ENCODE data around the gene CCDC24.
A peak's percentile ranks its signal among the peaks of the same experiment; 100 is the strongest.

CCDC24 gene

DNA sequence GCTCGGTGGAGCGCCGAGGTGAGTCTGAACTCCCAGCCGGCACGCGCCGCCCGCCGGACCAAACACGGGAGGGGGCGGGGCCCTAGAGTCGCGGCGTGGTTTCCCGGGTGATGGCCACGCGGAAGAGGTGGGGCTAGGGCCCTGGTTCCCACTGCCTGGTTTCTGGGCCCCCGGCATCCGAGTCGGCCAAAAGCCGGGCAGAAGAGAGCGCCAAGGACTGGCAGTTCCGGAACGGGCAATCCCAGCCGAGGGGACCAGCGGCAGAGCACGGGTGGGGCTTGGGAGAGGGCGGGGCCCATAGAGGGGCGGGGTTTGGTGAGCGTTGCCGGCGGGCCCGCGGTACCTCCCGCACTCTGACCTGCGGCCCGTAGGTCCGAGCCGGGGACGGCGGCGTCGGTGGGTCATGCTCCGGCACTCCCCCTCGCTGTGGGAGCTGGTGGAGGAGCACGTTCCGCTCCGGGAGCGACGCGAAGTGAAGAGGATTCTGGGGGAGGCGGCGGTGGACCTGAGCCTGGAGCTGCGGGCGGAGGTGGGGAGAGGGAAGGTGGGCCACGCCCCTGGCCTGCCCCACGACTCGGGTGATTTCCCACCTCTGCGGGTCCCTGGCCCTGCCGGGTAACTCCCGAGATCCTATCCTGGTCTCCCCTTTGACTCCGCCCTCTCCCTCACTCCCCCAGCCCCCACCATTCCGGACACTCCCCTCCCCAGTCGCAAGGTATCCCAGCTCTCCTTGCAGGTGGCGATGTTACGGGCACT lies at the start of gene CCDC24:
Gene CCDC24 (plus strand): TSS at position 124 of the 756 bp plus-strand sequence. CDS start 280 bp downstream, at position 404.
- Histone ChIP-seq H3K36me3 (ENCODE audit: control insufficient read depth in 2 of 2, insufficient read depth in 2 of 2, low read length in 2 of 2) (no peaks in the 10 kb centered on the region), H3K27me3 (ENCODE audit: control insufficient read depth in 1 of 2, insufficient read depth in 2 of 2, low read length in 2 of 2) (no peaks in the 10 kb centered on the region), H3K4me3 (ENCODE audit: low read length in 2 of 2) (peak within 1 kb of the TSS; percentile 76 to 78), H3K4me1 (ENCODE audit: control insufficient read depth, insufficient read depth, low read length) (peaks cover 18% of the 10 kb centered on the region), H3K9ac (ENCODE audit: low read length in 2 of 2) (peak within 1 kb of the TSS; percentile 72 to 73), H3K9me3 (ENCODE audit: control insufficient read depth in 2 of 2, low read length in 2 of 2) (no peaks in the 10 kb centered on the region), H3K27ac (ENCODE audit: low read length) (peak within 1 kb of the TSS; percentile 53)

DNA sequence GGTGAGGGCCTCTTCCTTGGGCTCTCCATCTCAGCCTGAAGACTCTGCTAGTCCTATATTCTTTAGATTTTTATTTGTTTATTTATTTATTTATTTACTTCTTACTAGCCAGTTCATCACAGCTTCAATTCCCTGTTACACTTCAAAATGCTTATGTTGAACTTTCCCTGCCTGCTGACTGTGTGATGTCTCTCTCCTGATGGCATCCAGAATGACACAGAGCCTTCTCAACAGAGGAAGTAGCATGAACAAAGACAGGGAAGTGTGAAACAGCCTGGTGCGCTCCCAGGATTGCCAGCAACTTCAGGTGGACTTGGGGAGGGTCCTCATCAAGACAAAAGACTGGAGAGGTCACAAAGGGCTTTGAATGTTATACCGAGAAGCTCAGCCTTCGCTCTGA lies 49.0 kb upstream of the CCDC24 start:
- Histone ChIP-seq H3K36me3 (ENCODE audit: control insufficient read depth in 2 of 2, insufficient read depth in 2 of 2, low read length in 2 of 2) (no peaks in the 10 kb centered on the region), H3K9ac (ENCODE audit: low read length in 2 of 2) (no peak overlapping the region), H3K4me1 (ENCODE audit: control insufficient read depth, insufficient read depth, low read length) (peaks cover 16% of the 10 kb centered on the region), H3K4me3 (ENCODE audit: low read length in 2 of 2) (no peak overlapping the region), H3K9me3 (ENCODE audit: control insufficient read depth in 2 of 2, low read length in 2 of 2) (no peaks in the 10 kb centered on the region), H3K27ac (ENCODE audit: low read length) (no peak overlapping the region), H3K27me3 (ENCODE audit: control insufficient read depth in 1 of 2, insufficient read depth in 2 of 2, low read length in 2 of 2) (no peaks in the 10 kb centered on the region)

DNA sequence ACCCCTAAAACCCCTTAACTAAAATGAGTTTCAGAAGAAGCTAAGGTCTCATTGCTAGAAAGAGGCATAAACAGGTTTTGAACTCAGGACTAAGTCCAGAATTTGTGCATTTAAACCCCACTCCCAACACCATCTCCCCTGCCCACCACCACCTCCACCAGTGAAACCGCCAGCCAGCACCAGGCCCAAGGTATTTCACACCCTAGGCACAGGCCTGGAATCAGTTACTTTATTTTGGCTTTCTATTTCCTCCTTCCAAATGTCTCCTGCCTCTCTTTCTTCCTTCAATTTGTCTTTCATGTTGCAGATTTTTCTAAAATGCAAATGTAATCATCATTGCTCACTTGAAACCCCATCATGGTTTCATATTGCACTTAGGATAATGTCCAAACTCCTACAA lies 46.5 kb upstream of the CCDC24 start:
- no peak overlapping the region for H3K4me3 ChIP-seq (ENCODE audit: low read length in 2 of 2)
- peak overlapping the region; percentile 18 for H3K27ac ChIP-seq (ENCODE audit: low read length)
- no peaks in the 10 kb centered on the region for H3K9me3 ChIP-seq (ENCODE audit: control insufficient read depth in 2 of 2, low read length in 2 of 2)
- peak overlapping the region; percentile 21 to 27 for H3K9ac ChIP-seq (ENCODE audit: low read length in 2 of 2)
- H3K4me1 ChIP-seq (ENCODE audit: control insufficient read depth, insufficient read depth, low read length) = peaks cover 34% of the 10 kb centered on the region
- H3K27me3 ChIP-seq (ENCODE audit: control insufficient read depth in 1 of 2, insufficient read depth in 2 of 2, low read length in 2 of 2) = no peaks in the 10 kb centered on the region
- H3K36me3 ChIP-seq (ENCODE audit: control insufficient read depth in 2 of 2, insufficient read depth in 2 of 2, low read length in 2 of 2) = peaks cover 0 to 2% of the 10 kb centered on the region in 2 donors

DNA sequence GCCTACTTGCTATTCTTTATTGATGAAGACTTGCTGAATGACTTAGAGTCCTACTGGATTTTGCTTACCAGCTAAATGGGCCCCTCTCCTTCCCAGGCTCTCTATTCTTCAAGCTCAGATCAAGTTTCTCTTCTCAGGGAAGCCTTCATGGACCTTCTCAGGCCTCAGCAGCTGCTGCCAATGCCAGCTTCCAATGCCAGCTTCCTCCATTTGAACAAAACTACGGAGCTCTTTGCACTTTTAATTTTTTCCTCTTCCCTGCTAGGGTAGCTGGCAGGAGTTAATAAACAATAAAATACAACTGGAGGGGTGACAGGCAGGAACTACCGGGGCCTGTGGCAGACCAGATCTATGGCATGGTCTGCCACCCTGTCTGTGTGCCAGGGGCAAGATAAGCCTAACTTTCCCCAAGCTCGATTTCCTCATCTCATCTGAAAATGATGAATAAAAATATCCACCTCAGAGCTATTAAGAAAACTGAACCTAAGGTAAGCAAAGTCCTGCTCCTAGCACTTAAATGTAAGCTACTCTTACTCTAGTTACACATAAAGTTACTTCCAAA lies 45.6 kb upstream of the CCDC24 start:
- Histone ChIP-seq H3K4me1 (ENCODE audit: control insufficient read depth, insufficient read depth, low read length) (peaks cover 34% of the 10 kb centered on the region), H3K27me3 (ENCODE audit: control insufficient read depth in 1 of 2, insufficient read depth in 2 of 2, low read length in 2 of 2) (no peaks in the 10 kb centered on the region), H3K9ac (ENCODE audit: low read length in 2 of 2) (peak overlapping the region; percentile 98), H3K27ac (ENCODE audit: low read length) (peak overlapping the region; percentile 98), H3K36me3 (ENCODE audit: control insufficient read depth in 2 of 2, insufficient read depth in 2 of 2, low read length in 2 of 2) (peaks cover 4% of the 10 kb centered on the region in 2 donors), H3K9me3 (ENCODE audit: control insufficient read depth in 2 of 2, low read length in 2 of 2) (no peaks in the 10 kb centered on the region), H3K4me3 (ENCODE audit: low read length in 2 of 2) (peak overlapping the region; percentile 95 to 97)

DNA sequence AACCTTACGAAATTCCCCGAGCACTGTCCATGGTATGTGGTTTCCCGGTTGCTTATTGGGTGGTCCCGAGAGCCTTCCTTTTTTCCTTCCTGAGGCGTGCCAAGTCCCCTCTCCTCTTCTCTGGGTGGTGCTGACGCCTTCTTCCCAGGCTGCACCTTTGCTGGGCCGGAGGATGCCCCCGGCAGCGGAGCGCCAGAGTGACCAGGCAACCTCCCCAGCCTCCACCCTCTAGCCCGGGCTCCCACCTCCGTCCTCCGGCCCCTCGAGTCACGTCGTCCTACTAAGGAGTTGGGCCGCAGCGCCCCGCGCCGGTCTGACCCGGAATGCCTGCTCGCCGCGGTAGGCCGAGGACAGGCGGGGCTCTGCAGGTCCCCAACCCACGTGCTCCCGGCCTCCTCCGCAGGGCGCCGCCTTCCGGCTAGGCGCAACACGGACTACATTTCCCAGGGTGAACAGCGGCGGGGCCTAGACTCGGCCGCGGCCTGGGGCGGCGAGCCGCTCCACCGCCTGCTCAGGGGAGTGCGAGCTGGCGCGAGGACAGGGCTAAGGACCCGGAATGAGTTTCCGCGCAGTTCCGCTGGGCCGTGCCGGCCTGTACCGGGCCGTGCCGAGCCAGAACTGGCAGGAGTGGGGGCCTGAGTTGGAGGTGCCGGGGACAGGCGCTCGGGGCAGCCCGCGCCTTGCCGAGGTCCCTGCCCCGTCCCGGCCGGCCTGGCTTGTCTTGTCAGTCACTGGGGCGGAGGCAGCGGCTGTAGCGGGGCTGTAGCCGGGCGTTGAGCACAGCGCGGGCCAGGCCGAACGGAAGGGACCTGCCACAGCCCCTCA lies 45.0 kb upstream of the CCDC24 start, which contains the start of gene IPO13:
Gene IPO13 (plus strand): TSS at position 715 of the 825 bp plus-strand sequence. CDS start 651 bp downstream, outside the sequence.
- Histone ChIP-seq H3K27me3 (ENCODE audit: control insufficient read depth in 1 of 2, insufficient read depth in 2 of 2, low read length in 2 of 2) (no peaks in the 10 kb centered on the region), H3K27ac (ENCODE audit: low read length) (peak within 1 kb of the TSS; percentile 98), H3K4me3 (ENCODE audit: low read length in 2 of 2) (peak within 1 kb of the TSS; percentile 95 to 97), H3K9ac (ENCODE audit: low read length in 2 of 2) (peak within 1 kb of the TSS; percentile 98), H3K36me3 (ENCODE audit: control insufficient read depth in 2 of 2, insufficient read depth in 2 of 2, low read length in 2 of 2) (peaks cover 4 to 7% of the 10 kb centered on the region in 2 donors), H3K4me1 (ENCODE audit: control insufficient read depth, insufficient read depth, low read length) (peaks cover 36% of the 10 kb centered on the region), H3K9me3 (ENCODE audit: control insufficient read depth in 2 of 2, low read length in 2 of 2) (no peaks in the 10 kb centered on the region)

DNA sequence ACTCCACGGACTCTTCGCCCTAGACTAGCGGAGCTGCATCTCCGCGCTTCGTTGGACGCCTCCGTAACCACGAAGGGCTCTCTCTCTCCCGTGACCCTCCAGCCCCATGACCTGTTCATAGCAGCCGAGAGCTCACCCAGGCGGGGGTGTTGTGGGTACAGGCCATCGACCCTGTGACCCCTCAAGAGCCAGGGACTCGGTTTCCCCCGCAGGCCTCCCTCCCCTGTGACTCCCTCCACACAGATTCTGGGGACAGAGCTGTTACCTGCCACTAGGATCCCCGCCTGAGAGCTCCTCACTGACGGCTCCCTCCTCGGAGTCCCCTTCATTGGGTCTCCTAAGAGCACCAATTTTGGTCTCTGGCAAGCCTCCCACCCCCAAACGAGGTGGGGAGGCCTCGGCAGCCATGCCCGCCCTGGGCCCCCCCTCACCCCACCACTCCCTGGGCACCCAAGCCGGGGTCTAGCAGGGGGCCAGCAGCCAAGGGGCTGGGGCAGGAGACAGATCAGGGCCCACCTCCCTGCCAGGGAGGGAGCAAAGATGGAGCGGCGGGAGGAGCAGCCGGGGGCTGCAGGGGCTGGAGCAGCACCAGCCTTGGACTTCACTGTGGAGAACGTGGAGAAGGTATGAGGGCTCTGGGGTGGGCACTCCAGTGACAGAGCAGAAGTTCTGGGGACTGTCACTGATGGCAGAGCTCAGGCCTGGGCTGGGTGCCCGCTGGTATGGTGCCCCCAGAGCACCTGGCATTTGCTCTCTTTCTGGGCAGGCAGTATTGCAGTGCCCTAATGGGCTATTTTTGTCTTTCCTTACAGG lies 44.1 kb upstream of the CCDC24 start:
- Histone ChIP-seq H3K4me3 (ENCODE audit: low read length in 2 of 2) (peak overlapping the region; percentile 95 to 97), H3K27me3 (ENCODE audit: control insufficient read depth in 1 of 2, insufficient read depth in 2 of 2, low read length in 2 of 2) (no peaks in the 10 kb centered on the region), H3K27ac (ENCODE audit: low read length) (peak overlapping the region; percentile 98), H3K4me1 (ENCODE audit: control insufficient read depth, insufficient read depth, low read length) (peaks cover 38% of the 10 kb centered on the region), H3K9ac (ENCODE audit: low read length in 2 of 2) (peak overlapping the region; percentile 98), H3K9me3 (ENCODE audit: control insufficient read depth in 2 of 2, low read length in 2 of 2) (no peaks in the 10 kb centered on the region), H3K36me3 (ENCODE audit: control insufficient read depth in 2 of 2, insufficient read depth in 2 of 2, low read length in 2 of 2) (peaks cover 4 to 7% of the 10 kb centered on the region in 2 donors)

DNA sequence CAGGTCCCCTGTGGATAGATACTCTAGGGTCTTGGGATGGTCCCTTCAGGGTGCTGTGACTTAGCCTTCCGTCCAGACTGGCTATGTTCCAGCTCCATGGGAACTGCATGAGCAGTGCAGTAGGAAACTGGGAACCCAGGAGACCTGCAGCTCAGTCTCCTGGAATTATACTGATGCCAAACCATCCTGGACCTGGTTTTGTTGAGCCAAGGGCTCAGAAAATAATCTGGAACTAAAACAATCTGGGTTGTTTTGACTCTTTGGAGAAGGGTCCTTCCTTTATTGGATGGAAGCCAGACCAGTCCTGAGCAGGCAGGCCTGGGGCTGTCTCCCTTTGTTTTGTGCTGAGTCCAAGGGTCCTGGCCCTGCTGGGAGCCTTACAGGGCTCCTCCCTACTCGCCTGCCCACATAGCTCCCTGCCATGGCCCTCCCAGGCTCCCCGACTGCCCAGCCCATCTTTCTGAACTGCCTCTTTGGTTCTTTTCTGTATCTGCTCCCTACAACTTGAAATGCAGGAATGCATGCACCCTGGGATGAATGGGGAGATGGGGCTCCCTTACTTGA lies 43.4 kb upstream of the CCDC24 start:
- peaks cover 4 to 7% of the 10 kb centered on the region in 2 donors for H3K36me3 ChIP-seq (ENCODE audit: control insufficient read depth in 2 of 2, insufficient read depth in 2 of 2, low read length in 2 of 2)
- no peaks in the 10 kb centered on the region for H3K9me3 ChIP-seq (ENCODE audit: control insufficient read depth in 2 of 2, low read length in 2 of 2)
- H3K4me1 ChIP-seq (ENCODE audit: control insufficient read depth, insufficient read depth, low read length) = peaks cover 38% of the 10 kb centered on the region
- H3K4me3 ChIP-seq (ENCODE audit: low read length in 2 of 2) = peak overlapping the region; percentile 95 to 97
- H3K27ac ChIP-seq (ENCODE audit: low read length) = peak overlapping the region; percentile 98
- no peaks in the 10 kb centered on the region for H3K27me3 ChIP-seq (ENCODE audit: control insufficient read depth in 1 of 2, insufficient read depth in 2 of 2, low read length in 2 of 2)
- H3K9ac ChIP-seq (ENCODE audit: low read length in 2 of 2) = peak overlapping the region; percentile 98

DNA sequence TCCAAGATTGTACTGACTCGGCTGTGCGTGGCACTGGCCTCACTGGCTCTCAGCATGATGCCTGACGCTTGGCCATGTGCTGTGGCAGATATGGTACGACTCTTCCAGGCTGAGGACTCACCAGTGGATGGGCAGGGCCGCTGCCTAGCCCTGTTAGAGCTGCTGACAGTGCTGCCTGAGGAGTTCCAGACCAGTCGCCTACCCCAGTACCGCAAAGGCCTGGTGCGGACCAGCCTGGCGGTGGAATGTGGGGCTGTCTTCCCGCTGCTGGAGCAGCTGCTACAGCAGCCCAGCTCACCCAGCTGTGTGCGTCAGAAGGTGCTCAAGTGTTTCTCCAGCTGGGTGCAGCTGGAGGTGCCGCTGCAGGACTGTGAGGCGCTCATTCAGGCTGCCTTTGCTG lies 41.7 kb upstream of the CCDC24 start:
- Histone ChIP-seq H3K36me3 (ENCODE audit: control insufficient read depth in 2 of 2, insufficient read depth in 2 of 2, low read length in 2 of 2) (peaks cover 4 to 7% of the 10 kb centered on the region in 2 donors), H3K9ac (ENCODE audit: low read length in 2 of 2) (no peak overlapping the region), H3K9me3 (ENCODE audit: control insufficient read depth in 2 of 2, low read length in 2 of 2) (no peaks in the 10 kb centered on the region), H3K27me3 (ENCODE audit: control insufficient read depth in 1 of 2, insufficient read depth in 2 of 2, low read length in 2 of 2) (no peaks in the 10 kb centered on the region), H3K27ac (ENCODE audit: low read length) (no peak overlapping the region), H3K4me1 (ENCODE audit: control insufficient read depth, insufficient read depth, low read length) (peaks cover 34% of the 10 kb centered on the region), H3K4me3 (ENCODE audit: low read length in 2 of 2) (no peak overlapping the region)

DNA sequence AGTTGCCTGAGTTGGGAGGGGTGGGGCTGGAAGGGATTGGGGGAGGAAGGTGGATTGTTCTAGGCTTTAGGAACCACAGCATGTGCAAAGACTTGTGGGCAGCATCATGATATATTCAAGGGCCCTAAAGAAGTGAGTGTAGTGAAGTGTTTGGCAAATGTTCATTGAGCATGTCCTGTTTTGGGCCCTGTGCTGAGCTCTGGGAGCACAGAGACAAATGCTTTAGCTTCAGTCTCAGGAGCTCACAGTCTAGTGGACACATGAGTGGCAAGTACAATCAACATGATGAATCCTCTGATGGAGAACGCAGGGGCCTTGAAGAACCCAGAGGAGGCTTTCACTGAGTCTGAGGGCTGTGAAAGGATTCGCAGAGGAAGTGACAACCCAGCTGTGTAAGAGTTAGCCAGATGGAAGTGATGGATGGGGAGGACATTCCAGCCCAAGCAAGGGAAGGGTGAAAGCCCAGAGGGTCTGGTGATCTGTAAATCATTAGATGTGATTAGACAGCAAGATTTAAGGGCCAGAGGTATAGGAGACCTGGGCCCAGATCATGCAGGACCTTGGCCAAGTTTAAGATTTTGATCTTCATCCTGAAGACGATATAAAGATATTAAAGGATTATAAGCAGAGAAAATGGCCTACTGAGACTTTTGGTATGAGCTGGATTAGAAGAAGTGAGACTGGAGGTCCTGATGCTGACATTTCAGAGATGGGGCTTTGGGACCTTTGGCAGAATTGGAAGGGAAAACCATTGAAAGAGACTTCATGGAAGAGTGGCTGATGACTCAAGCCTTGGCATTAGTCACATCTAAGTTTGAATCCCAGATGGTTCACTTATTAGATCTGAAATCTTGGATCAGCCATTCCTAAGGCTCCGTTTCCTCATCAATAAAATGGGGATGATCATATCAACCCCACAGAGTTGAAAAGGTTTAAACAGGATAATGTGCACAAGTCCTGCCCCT lies 40.1 kb upstream of the CCDC24 start:
- Histone ChIP-seq H3K9ac (ENCODE audit: low read length in 2 of 2) (no peak overlapping the region), H3K4me3 (ENCODE audit: low read length in 2 of 2) (no peak overlapping the region), H3K9me3 (ENCODE audit: control insufficient read depth in 2 of 2, low read length in 2 of 2) (no peaks in the 10 kb centered on the region), H3K36me3 (ENCODE audit: control insufficient read depth in 2 of 2, insufficient read depth in 2 of 2, low read length in 2 of 2) (peaks cover 4 to 9% of the 10 kb centered on the region in 2 donors), H3K4me1 (ENCODE audit: control insufficient read depth, insufficient read depth, low read length) (peaks cover 23% of the 10 kb centered on the region), H3K27ac (ENCODE audit: low read length) (no peak overlapping the region), H3K27me3 (ENCODE audit: control insufficient read depth in 1 of 2, insufficient read depth in 2 of 2, low read length in 2 of 2) (no peaks in the 10 kb centered on the region)
